ENCODE results near the gene RPAP3.
"Not testable (repeated sequence)": the region's sequence is repeated elsewhere in the genome, so short reads cannot be mapped to it uniquely, and the experiment has no call there.

The RPAP3 gene

GRCh38 chr12:47652521-47653234, 53.2 kb downstream of the RPAP3 start:
- DNase-seq = no peak

DNA sequence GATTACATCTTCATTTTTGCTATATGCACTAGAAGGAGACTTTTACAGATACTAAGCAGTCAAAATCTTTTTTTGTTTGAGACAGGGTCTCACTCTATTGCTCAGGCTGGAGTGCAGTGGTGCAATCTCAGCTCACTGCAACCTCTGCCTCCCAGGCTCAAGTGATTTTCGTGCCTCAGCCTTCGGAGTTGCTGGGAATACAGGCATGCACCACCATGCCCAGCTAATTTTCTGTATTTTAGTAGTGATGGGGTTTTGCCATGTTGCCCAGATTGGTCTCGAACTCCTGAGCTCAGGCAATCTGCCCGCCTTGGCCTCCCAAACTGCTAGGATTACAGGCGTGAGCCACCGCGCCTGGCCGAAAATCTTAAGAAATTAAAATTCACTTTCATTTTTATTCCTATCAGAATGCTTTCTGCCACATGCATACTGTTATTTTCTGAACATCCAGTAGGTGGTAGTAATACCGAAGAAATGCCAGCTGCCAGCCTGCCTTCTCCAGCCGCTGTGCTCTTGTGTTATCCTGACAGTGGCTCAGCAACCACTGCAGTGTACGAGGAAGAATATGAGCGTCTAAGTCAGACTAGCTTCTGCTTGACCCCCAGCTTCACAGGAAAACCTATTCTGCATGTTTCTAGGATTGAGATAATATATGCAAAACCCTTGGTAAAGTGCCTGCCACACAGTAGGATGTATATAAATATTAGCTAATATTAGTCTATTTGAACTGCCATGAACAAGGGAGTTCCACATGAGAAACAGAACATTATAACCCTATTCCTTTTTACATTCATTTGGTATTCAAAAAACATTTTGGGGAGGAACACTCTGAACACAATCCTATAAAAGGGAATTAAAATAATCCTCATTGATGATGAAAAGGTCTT, 54.2 kb downstream of the RPAP3 start:
- DNase-seq = peak; percentile 36 to 45

DNA sequence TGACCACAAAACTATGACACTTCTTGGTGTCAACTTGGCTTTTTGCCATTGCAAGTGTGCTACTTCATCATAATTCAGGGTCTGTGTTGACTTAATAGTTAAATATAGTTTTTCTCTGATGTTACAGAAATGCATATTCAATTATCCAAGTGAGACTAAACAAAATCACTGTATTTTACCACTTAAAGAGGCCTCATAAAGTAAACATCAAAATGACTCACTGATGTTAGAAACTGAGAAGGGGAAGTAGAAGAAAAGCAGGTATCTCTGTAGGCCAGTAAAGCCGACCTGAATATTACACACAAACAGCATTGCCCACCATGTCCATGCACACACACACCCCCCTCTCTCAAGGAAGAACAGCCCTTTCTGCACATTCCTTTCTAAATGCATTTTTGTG, 55.4 kb downstream of the RPAP3 start:
- no peak for DNase-seq

- no peak for DNase-seq
Measured at GRCh38 chr12:47649381-47649780, 56.4 kb downstream of the RPAP3 start.

DNA sequence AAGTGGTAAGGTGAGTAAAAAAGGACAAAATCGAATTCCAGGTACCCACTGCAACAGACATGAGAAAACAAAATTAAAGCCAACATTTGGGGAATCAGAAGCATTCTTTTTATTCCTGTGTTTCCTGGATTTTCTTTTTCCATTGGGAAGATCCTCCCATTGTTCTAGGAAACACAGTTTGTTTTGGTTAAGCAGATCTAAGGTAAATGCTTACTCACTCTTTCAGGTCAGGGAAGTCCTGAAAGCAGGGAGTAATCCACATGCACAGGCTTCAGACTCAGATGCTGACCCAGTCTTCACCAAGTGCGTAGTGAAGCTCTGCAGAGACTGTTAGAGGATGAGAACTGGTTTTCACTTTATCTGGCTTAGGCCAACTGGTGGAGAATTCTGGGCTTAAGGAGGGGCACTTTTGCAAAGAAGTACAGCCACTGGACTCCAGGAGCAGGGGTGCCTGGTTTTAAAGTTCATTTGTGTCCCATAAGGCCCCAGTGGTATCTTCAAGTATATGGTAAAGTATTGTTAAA, 57.7 kb downstream of the RPAP3 start:
- no peak for DNase-seq

- DNase-seq = not testable (repeated sequence)
Measured at GRCh38 chr12:47642310-47642709, 63.5 kb downstream of the RPAP3 start.

DNA sequence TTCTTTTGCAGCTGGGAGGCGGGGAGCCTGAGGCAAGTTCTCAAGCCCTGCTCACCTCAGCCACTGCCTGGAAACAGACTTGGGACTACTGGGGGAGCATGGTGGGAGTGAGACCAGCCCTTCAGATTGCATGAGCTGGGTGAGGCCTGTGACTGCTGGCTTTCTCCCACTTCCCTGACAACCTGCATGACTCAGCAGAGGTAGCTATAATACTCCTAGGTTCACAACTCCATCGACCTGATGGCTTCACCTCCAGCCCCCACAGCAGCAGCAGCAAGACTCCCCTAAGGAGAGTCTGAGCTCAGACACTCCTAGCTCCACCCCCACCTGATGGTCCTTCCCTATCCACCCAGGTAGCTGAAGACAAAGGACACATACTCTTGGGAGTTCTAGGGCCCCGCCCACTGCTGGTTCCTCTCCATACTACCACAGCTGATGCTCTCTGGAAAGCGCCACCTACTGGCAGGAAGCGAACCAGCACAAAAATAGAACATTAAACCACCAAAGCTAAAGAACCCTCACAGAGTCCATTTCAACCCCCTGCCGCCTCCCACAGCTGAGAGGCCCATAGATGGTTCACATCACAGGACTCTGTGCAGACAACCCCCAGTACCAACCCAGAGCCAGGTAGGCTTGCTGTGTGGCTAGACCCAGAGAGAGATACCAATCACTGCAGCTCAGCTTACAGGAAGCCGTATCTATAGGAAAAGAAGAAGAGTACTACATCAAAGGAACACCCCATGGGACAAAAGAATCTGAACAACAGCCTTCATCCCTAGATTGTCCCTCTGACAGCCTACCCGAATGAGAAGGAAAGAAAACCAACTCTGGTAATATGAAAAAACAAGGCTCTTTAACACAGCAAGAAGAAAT, 68.7 kb downstream of the RPAP3 start:
- peak; percentile 51 to 66 for DNase-seq

- DNase-seq = not testable (repeated sequence)
Measured at GRCh38 chr12:47635770-47636169, 70.1 kb downstream of the RPAP3 start.

DNA sequence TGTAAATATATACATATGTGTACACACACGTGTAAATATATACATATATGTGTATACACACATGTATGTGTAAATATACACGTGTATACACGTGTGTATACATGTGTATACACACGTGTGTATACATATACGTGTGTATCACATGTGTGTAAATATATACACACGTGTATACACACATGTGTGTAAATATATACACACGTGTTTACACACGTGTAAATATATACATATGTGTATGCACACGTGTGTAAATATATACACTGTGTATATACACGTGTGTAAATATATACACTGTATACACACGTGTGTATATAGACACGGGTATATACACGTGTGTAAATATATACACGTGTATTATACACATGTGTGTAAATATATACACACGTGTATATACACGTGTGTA, 71.7 kb downstream of the RPAP3 start:
- DNase-seq = no peak

DNA sequence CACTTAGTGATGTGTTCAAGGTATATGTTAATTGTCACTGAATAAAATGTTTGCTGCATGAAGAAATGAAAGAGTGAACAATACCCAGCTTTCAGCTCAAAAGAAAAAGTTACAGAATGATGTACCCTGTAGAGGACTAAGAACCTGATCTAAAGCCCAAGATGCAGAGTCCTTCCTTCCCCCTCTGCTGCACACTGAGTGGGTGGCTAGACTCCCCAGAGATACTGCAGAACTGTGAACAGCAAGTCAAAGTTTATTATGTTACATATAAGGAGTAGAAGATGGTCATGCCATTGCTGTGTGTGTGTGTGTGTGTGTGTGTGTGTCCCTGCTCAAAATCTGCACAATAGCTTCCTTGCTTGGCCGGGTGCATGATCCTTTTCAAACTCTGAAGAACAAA, 83.9 kb downstream of the RPAP3 start:
- DNase-seq = no peak

- DNase-seq = no peak
Measured at GRCh38 chr12:47617476-47617875, 88.4 kb downstream of the RPAP3 start.

DNA sequence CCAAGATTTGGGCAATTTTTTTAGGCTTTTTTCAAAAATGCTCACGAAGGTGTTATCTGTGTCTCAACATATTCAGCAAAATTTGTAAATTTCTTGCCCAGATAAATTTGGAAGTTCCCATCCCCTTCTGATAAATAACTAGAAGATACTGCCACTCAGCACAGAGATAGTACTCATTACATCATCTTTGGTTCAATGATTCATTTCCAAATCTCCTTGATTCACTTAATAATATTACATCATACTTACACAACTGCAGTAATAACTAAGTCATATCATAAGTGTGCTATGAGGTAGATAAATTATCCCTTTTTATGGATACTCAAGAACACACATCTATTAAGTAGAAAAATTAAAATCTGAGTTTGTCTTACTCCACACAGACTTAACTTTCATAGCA, 89.4 kb downstream of the RPAP3 start:
- no peak for DNase-seq

- DNase-seq = no peak
Measured at GRCh38 chr12:47615711-47616110, 90.1 kb downstream of the RPAP3 start.

DNA sequence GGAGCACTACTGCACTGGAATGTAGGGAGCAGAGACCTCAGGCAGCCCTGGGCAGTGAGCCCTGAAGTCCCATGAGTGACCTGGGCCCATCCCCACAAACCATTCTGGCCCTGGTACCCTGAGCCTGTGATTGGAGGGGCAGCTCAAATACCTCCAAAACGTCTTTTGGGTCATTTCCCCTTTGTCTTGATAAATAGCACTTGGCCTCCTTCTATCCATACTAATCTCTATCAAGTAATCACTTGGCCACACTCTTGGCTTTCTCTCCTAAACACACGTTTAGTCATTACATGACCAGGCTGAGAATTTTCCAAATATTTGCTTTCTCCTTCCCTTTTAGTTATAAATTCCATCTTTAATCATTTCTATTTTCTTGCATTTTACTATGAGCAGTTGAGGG, 91.3 kb downstream of the RPAP3 start:
- no peak for DNase-seq

GRCh38 chr12:47612953-47613352, 92.9 kb downstream of the RPAP3 start:
- DNase-seq = no peak

DNA sequence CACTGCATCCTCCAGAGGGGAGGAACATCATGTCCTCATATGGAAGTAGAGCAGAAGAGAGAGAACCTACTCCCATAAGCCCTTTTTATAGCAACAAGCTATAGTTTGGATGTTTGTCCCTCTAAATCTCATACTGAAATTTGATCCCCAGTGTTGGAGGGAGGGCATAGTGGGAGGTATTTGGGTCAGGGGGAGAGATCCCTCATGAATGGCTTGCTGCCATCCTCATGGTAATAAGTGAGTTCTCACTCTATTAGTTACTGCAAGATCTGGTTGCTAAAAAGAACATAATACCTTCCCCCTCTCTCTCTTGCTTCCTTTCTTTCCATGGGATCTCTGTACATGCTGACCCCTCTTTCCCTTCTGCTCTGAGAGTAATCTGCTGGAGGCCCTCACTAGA, 93.9 kb downstream of the RPAP3 start:
- DNase-seq = no peak
